Islet of Langerhans (tissue), 1 donor: Measurements from ENCODE around the gene DDX24.

Experiments used
- FAIRE-seq: peaks from one replicate; lab custom pipeline; 2011; peaks lifted over from hg19 to GRCh38; lab: Jason Lieb, UNC

The DDX24 gene

GRCh38 chr14:94080621-94081385, at the start of gene DDX24, which contains the start of gene IFI27L1:
Gene DDX24, minus strand, starts transcription at chr14:94081202. Its CDS starts 1,460 bp downstream, at chr14:94079742.
Gene IFI27L1, plus strand, starts transcription at chr14:94081310. Its CDS starts 15,628 bp downstream, at chr14:94096938.
- no peak for FAIRE-seq

GRCh38 chr14:94129758-94130414, 48.9 kb upstream of the DDX24 start:
- peak; percentile 55 for FAIRE-seq

GRCh38 chr14:94129111-94129757, 48.2 kb upstream of the DDX24 start, which contains the start of gene IFI27L2:
Gene IFI27L2, minus strand, starts transcription at chr14:94129604. Its CDS starts 40 bp downstream, at chr14:94129564.
- no peak for FAIRE-seq

- no peak for FAIRE-seq
These were observed 47.3 kb upstream of the DDX24 start for GRCh38 chr14:94128216-94128839.

- no peak for FAIRE-seq
These were observed 46.3 kb upstream of the DDX24 start for GRCh38 chr14:94127330-94127729.

GRCh38 chr14:94126800-94127199, 45.8 kb upstream of the DDX24 start:
- FAIRE-seq = no peak

- FAIRE-seq = no peak
These were observed 45.3 kb upstream of the DDX24 start for GRCh38 chr14:94126419-94126677.

- no peak for FAIRE-seq
These were observed 44.8 kb upstream of the DDX24 start for GRCh38 chr14:94125659-94126418.

- no peak for FAIRE-seq
These were observed 43.8 kb upstream of the DDX24 start for GRCh38 chr14:94124582-94125377.

- no peak for FAIRE-seq
These were observed 42.9 kb upstream of the DDX24 start for GRCh38 chr14:94123868-94124267.

- no peak for FAIRE-seq
These were observed 42.3 kb upstream of the DDX24 start for GRCh38 chr14:94123296-94123695.

GRCh38 chr14:94122438-94122837, 41.4 kb upstream of the DDX24 start:
- FAIRE-seq = no peak

GRCh38 chr14:94121485-94121884, 40.5 kb upstream of the DDX24 start:
- FAIRE-seq = no peak

- FAIRE-seq = no peak
These were observed 39.8 kb upstream of the DDX24 start for GRCh38 chr14:94120667-94121340.

- FAIRE-seq = no peak
These were observed 38.1 kb upstream of the DDX24 start for GRCh38 chr14:94119071-94119470.

GRCh38 chr14:94117856-94118255, 36.9 kb upstream of the DDX24 start:
- no peak for FAIRE-seq

- FAIRE-seq = no peak
These were observed 35.7 kb upstream of the DDX24 start for GRCh38 chr14:94116701-94117100.

- FAIRE-seq = no peak
These were observed 34.6 kb upstream of the DDX24 start for GRCh38 chr14:94115631-94116030.

- no peak for FAIRE-seq
These were observed 34.1 kb upstream of the DDX24 start for GRCh38 chr14:94115058-94115591.

- FAIRE-seq = no peak
These were observed 33.6 kb upstream of the DDX24 start for GRCh38 chr14:94114589-94115057.
